Fibroblast of the aortic adventitia (primary cell): Measurements from ENCODE around the gene MS4A10. TPM values are rescaled to one million over a fixed set of nuclear protein-coding genes. Genes with fewer than 3 reads are reported as not detected.

Source experiments
- DNase-seq: peaks from one replicate; pipeline ENCODE4 v3.0.0-alpha.2; 2010; ENCODE audit warnings: low read depth
- H3K4me3 ChIP-seq: 2 replicates; pipeline ENCODE4 v1.5.1; 2011; ENCODE audit warnings: low read depth, mild to moderate bottlenecking, control low read depth, low read length, moderate library complexity
- CTCF ChIP-seq: IDR thresholded peaks from 2 replicates; pipeline ENCODE4 v1.5.1; 2011; ENCODE audit warnings: mild to moderate bottlenecking, low read length, control low read depth, inconsistent platforms; ENCODE audit not compliant: insufficient read depth
- total RNA-seq: library from RNA; depleted of rRNA; stranded (reverse); fragments of >200 nt; gene quantifications from 2 replicates; pipeline ENCODE4 v1.2.3, GENCODE V29; 2012; ENCODE audit warnings: low replicate concordance

Gene MS4A10
- total RNA-seq, 1 donor, result not detected

- no peak overlapping the region for H3K4me3 ChIP-seq
- peak; percentile 80 for DNase-seq
Measured at GRCh38 chr11:60831143-60831500, 46.0 kb downstream of the MS4A10 start.

GRCh38 chr11:60831501-60832079 is 46.5 kb downstream of the MS4A10 start:
- peak; percentile 61 for DNase-seq
- no peak for TF ChIP-seq CTCF
- no peak overlapping the region for H3K4me3 ChIP-seq

More at GRCh38 chr11:60831143-60831500, 46.0 kb downstream of the MS4A10 start:
- peak; percentile 92 for TF ChIP-seq CTCF

GRCh38 chr11:60834742-60835533 is 49.8 kb downstream of the MS4A10 start:
- no peak overlapping the region for H3K4me3 ChIP-seq
- DNase-seq, result peak; percentile 10
- no peak for TF ChIP-seq CTCF

GRCh38 chr11:60835534-60835846 is 50.4 kb downstream of the MS4A10 start:
- H3K4me3 ChIP-seq, result no peak overlapping the region
- no peak for TF ChIP-seq CTCF
- peak; percentile 15 for DNase-seq

- no peak for DNase-seq
- H3K4me3 ChIP-seq, result no peak overlapping the region
- TF ChIP-seq CTCF, result no peak
Measured at GRCh38 chr11:60836866-60837515, 51.9 kb downstream of the MS4A10 start.

GRCh38 chr11:60838132-60838531 is 53.0 kb downstream of the MS4A10 start:
- no peak overlapping the region for H3K4me3 ChIP-seq
- peak; percentile 25 for DNase-seq
- peak; percentile 38 for TF ChIP-seq CTCF
